ENCODE data around the gene OPHN1.
A peak's percentile ranks its signal among the peaks of the same experiment; 100 is the strongest.

The OPHN1 gene

DNA sequence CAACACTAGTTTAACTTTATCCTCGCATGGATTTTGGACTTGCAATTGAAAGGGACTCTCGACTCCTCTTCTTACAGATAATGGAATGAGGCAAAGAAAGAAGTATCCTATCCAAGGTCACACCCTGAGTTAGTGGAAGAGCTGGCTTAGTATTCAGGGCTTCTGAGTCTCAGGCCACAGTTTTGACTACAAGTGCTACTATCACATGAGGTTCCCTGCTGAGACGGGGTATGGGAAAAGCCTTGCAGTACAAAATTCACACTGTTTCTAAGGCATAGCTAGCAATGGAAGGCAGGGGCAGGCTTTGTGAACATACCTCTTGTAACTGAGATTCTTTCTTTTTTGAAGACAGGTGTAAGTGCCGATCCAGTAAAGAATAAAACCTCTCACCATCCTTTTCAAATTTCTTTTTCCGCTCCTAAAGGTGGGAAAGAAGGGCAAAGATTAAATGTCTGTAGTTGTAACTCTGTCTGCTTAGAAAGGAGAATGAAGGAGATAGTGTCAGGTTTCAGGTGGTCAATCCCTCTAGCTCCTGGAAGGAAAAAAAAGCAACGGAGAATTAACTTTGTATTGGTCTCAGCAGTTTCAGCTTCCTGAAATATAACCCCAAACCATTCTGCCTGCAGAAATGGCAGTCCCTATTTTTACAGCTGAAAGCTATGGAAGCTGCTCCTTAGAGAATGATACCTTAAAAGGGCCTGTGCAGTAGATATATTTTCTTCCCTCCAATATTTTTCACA is 199.0 kb downstream of the OPHN1 start:
- Mint-ChIP-seq H3K27me3 (ENCODE audit: low read depth) (no peaks in the 10 kb centered on the region), H3K9me3 (peaks cover 7% of the 10 kb centered on the region), H3K4me3 (peak overlapping the region; percentile 9 to 61 (median 46)), H3K4me1 (peaks cover 14% of the 10 kb centered on the region), H3K27ac (peak overlapping the region; percentile 56 to 92 (median 87)), H3K36me3 (ENCODE audit: low read depth) (peaks cover 7% of the 10 kb centered on the region)
- TF ChIP-seq, protein P1, sequence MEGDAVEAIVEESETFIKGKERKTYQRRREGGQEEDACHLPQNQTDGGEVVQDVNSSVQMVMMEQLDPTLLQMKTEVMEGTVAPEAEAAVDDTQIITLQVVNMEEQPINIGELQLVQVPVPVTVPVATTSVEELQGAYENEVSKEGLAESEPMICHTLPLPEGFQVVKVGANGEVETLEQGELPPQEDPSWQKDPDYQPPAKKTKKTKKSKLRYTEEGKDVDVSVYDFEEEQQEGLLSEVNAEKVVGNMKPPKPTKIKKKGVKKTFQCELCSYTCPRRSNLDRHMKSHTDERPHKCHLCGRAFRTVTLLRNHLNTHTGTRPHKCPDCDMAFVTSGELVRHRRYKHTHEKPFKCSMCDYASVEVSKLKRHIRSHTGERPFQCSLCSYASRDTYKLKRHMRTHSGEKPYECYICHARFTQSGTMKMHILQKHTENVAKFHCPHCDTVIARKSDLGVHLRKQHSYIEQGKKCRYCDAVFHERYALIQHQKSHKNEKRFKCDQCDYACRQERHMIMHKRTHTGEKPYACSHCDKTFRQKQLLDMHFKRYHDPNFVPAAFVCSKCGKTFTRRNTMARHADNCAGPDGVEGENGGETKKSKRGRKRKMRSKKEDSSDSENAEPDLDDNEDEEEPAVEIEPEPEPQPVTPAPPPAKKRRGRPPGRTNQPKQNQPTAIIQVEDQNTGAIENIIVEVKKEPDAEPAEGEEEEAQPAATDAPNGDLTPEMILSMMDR (IDR thresholded peaks at IDR 0.05; ENCODE audit: unreplicated experiment in 3 of 3), result no peak

GRCh38 chrX:68232206-68232605 is 201.1 kb downstream of the OPHN1 start:
- H3K9me3 Mint-ChIP-seq, result peaks cover 13% of the 10 kb centered on the region
- H3K27me3 Mint-ChIP-seq (ENCODE audit: low read depth), result no peaks in the 10 kb centered on the region
- H3K4me3 Mint-ChIP-seq, result no peak overlapping the region
- H3K27ac Mint-ChIP-seq, result no peak overlapping the region
- peaks cover 14% of the 10 kb centered on the region for H3K4me1 Mint-ChIP-seq
- TF ChIP-seq, protein P1 (IDR thresholded peaks at IDR 0.05; ENCODE audit: unreplicated experiment in 3 of 3), result no peak
- H3K36me3 Mint-ChIP-seq (ENCODE audit: low read depth), result peaks cover 12% of the 10 kb centered on the region

- no peaks in the 10 kb centered on the region for H3K36me3 Mint-ChIP-seq (ENCODE audit: low read depth)
- no peaks in the 10 kb centered on the region for H3K4me1 Mint-ChIP-seq
- no peak overlapping the region for H3K4me3 Mint-ChIP-seq
- H3K27me3 Mint-ChIP-seq (ENCODE audit: low read depth), result no peaks in the 10 kb centered on the region
- TF ChIP-seq, protein P1 (IDR thresholded peaks at IDR 0.05; ENCODE audit: unreplicated experiment in 3 of 3), result no peak
- peaks cover 5% of the 10 kb centered on the region for H3K9me3 Mint-ChIP-seq
- H3K27ac Mint-ChIP-seq, result no peak overlapping the region
These were observed 224.3 kb downstream of the OPHN1 start for GRCh38 chrX:68209008-68209407.

DNA sequence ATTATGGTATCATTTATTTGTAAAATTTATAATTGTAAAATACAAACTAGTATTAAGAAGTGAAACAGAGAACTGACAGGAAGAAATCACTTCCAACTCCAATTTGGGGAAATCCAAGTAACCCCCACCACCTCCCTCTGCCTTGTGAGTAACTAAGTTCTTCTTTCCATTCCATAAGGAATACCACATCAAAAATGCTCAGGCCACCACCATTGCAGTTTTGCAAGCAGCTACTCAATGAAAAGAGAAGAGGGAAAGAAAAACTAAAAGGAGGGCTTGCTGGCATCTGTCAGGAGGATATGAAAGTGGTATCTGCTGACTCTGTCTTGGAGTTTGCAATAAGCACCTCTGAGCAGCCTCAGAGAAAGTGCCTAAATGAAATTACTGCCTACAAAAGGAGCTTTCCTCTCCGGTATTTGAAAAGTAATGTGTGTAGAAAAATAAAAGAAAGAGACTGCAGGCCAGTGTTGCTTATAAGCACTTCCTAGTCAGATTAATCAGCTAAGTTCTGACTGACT is 228.7 kb downstream of the OPHN1 start:
- no peak overlapping the region for H3K4me3 Mint-ChIP-seq

DNA sequence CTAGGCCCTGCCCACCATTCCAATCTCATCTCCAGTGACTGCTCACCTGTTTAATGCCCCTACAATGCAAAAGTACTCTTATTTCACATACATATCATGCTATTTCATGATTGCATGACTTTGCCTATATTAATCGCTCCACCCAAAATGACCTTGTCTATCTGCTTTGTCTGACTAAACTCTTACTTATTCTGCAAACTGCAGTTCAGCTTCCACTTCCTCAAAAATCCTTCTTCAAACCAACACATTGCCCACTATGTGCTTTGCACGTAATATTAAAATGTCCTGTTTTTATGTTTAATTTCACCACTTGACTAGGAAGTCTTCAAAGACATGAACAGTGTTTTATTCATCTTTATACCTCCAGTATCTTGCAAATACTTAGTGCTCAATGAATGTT is 229.6 kb downstream of the OPHN1 start:
- Mint-ChIP-seq H3K4me1 (peaks cover 5% of the 10 kb centered on the region), H3K9me3 (peaks cover 3% of the 10 kb centered on the region), H3K4me3 (no peak overlapping the region), H3K27me3 (ENCODE audit: low read depth) (no peaks in the 10 kb centered on the region), H3K27ac (no peak overlapping the region), H3K36me3 (ENCODE audit: low read depth) (no peaks in the 10 kb centered on the region)
- TF ChIP-seq, protein P1 (IDR thresholded peaks at IDR 0.05; ENCODE audit: unreplicated experiment in 3 of 3), result no peak

More for the DNA sequence above, 228.7 kb downstream of the OPHN1 start:
- Mint-ChIP-seq H3K4me1 (peaks cover under 1% of the 10 kb centered on the region), H3K36me3 (ENCODE audit: low read depth) (no peaks in the 10 kb centered on the region), H3K27ac (no peak overlapping the region), H3K9me3 (peaks cover 3% of the 10 kb centered on the region), H3K27me3 (ENCODE audit: low read depth) (no peaks in the 10 kb centered on the region)
- TF ChIP-seq, protein P1 (IDR thresholded peaks at IDR 0.05; ENCODE audit: unreplicated experiment in 3 of 3), result no peak

DNA sequence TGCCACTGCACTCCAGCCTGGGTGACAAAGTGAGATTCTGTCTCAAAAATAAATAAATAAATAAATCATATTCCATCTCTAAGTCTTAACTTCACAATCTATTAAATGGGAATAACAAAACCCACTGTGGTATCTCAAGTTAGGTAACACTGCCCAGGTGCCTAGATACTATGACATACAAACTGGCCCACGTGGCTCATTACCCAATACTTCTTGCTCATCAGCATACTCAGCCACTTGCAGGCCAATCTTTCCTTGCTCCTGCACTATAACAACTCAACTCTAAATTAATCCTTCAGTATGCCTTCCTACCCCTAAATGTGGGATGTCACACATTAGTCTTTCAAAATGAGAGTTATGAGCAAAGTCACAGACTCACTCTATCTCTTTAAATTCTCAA is 230.1 kb downstream of the OPHN1 start:
- no peaks in the 10 kb centered on the region for H3K27me3 Mint-ChIP-seq (ENCODE audit: low read depth)
- H3K36me3 Mint-ChIP-seq (ENCODE audit: low read depth), result no peaks in the 10 kb centered on the region
- no peak overlapping the region for H3K4me3 Mint-ChIP-seq
- peaks cover 3% of the 10 kb centered on the region for H3K9me3 Mint-ChIP-seq
- H3K4me1 Mint-ChIP-seq, result peaks cover 6% of the 10 kb centered on the region
- TF ChIP-seq, protein P1 (IDR thresholded peaks at IDR 0.05; ENCODE audit: unreplicated experiment in 3 of 3), result no peak
- no peak overlapping the region for H3K27ac Mint-ChIP-seq
